GM10266 (cell line): Measurements from ENCODE around the gene GREB1.
"Not testable (repeated sequence)": the region's sequence is repeated elsewhere in the genome, so short reads cannot be mapped to it uniquely, and the experiment has no call there.

ENCODE experiments used
- DNase-seq: peaks from one replicate; pipeline ENCODE4 v3.0.0; 2012; ENCODE audit errors: extremely low spot score
- CTCF ChIP-seq: IDR thresholded peaks from 2 replicates; pipeline ENCODE4 v1.5.1; 2012; ENCODE audit warnings: mild to moderate bottlenecking, low read depth; ENCODE audit not compliant: control insufficient read depth, insufficient read depth; ENCODE audit errors: missing control alignments

GREB1 gene

DNA sequence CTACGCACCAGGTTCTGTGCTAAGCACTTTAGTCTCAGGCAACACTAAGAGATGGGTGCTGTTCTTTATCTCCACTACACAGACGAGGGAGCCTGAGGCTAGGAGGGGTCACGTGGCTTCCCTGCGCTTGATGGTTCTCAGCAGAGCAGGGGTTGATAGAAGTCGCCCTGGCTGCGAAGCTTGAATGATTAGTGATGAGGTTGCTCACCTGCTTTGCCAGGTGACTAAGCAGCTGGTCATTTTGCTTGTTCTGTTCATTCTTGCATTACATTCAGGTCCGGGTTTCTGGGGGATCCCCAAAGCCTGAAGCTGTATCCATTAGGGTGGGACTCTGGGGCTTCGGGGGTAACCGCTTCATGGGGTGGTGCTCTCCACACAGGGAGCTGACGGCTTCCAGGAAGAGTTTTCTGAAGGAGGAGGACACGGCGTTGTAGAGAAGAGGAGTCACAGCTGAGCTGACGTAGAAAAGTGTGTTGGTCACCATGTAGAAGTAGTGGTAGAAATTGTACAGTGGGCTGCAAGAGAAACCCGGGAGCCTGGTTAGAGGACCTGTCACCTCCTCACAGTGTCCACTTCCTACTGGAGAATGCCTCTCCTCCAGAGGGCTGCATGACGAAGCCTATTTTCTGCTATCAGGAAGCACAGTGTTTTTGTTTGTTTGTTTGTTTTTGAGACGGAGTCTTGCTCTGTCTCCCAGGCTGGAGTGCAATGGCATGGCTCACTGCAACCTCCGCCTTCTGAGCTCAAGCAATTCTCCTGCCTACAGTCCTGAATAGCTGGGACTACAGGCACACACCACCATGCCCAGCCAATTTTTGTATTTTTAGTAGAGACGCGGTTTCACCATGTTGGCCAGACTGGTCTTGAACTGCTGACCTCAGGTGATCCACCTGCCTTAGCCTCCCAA lies 124.6 kb downstream of the GREB1 start:
- no peak for TF ChIP-seq CTCF
- DNase-seq = no peak

DNA sequence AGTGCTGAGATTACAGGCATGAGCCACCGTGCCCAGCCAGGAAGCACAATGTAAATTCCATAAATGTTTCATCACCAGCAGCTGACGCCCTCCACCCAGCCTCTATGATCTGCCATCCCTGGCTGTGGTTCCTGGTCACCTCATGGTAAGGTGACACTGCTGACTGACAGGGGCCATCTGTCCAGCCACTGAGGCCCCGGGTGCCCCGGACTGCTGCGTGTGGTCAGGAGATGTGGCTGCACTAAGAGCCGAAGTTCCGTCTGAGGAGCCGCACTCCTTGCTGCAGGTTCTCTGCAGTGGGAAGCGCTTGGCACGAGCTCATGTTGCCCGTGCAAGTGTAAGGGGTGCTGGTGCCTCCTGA lies 125.2 kb downstream of the GREB1 start:
- no peak for TF ChIP-seq CTCF
- DNase-seq = no peak

DNA sequence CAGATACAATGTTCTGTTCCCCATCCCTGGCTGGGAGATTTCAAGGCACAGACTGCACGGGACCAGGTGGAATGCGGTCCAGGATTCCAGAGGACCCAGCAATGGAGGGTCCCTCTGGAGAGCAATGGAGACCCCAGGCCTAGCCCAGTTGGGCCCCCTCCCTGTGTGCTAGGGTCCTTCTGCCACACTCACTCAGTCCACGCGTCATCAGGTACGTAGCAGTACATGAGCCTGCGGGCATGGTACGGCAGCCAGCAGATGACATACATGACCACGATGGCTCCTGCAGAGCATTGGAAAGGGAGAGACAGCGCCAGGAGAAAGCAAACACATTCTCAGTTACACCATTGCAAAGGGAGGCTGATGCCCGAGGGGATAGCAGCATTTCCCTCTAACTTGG lies 126.0 kb downstream of the GREB1 start:
- no peak for TF ChIP-seq CTCF
- DNase-seq = no peak

GRCh38 chr2:11660396-11660795 lies 126.6 kb downstream of the GREB1 start:
- not testable (repeated sequence) for DNase-seq

DNA sequence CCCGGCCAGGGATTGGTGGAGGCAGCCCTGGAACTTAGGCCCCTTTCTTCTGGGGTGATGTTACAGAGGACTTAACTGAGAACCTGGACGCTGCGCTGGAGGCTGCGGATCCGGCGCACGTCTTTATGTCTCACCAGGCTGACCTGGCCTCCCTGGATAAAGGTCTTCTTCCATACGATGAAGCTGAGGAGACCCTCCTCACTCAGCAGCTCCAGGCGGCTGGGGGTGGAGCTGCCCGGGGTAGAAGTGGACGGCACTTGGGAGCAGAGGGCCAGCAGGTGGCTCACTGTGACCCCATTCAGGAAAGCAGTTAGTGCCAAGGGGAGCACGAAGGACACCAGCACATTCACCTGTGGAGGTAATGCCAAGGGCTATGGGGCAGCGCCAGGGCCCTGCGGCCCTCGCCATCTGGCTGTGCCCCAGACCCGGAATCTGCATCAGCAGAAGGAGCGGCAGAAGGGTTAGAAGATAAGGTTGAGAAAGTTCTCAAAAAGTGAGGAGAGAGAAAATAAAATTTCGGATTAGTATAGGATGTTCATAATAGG lies 128.1 kb downstream of the GREB1 start:
- TF ChIP-seq CTCF = no peak
- DNase-seq = no peak

- no peak for DNase-seq
- TF ChIP-seq CTCF = no peak
Measured at GRCh38 chr2:11662882-11663281, 129.0 kb downstream of the GREB1 start.

- DNase-seq = no peak
Measured at GRCh38 chr2:11663427-11663826, 129.6 kb downstream of the GREB1 start.

More at GRCh38 chr2:11663427-11663826, 129.6 kb downstream of the GREB1 start:
- TF ChIP-seq CTCF = no peak
